Activated T-helper 9 cell treated with anti-CD3 and anti-CD28 coated beads, Interleukin-2, amount 50 U/mL, for 16 hours (primary cell): ENCODE data around the gene CHAC2.
"Not testable (repeated sequence)": the region's sequence is repeated elsewhere in the genome, so short reads cannot be mapped to it uniquely, and the experiment has no call there.

Experiments used
- DNase-seq: peaks from one replicate; pipeline ENCODE4 v3.0.0-alpha.2; 2020; ENCODE audit warnings: low read depth

The CHAC2 gene

GRCh38 chr2:53778536-53779162 lies 11.0 kb downstream of the CHAC2 start:
- no peak for DNase-seq

GRCh38 chr2:53780056-53780455 lies 12.5 kb downstream of the CHAC2 start:
- DNase-seq, result no peak

GRCh38 chr2:53782676-53783075 lies 15.1 kb downstream of the CHAC2 start:
- no peak for DNase-seq

GRCh38 chr2:53784436-53784835 lies 16.8 kb downstream of the CHAC2 start:
- DNase-seq, result no peak

- DNase-seq, result no peak
Observed at GRCh38 chr2:53785366-53785765, 17.8 kb downstream of the CHAC2 start.

- DNase-seq, result no peak
Observed at GRCh38 chr2:53786352-53786704, 18.7 kb downstream of the CHAC2 start.

- peak; percentile 77 for DNase-seq
Observed at GRCh38 chr2:53786705-53787613, 19.4 kb downstream of the CHAC2 start, which contains the start of the genes ASB3 and ERLEC1. ASB3 (minus strand) TSS chr2:53786953; CDS start chr2:53765572, 21,381 bp downstream. ERLEC1 (plus strand) TSS chr2:53787044; CDS start chr2:53787211, 167 bp downstream.

- no peak for DNase-seq
Observed at GRCh38 chr2:53787614-53788289, 20.1 kb downstream of the CHAC2 start.

- DNase-seq, result no peak
Observed at GRCh38 chr2:53793261-53793660, 25.7 kb downstream of the CHAC2 start.

GRCh38 chr2:53793821-53794220 lies 26.2 kb downstream of the CHAC2 start:
- DNase-seq, result no peak

GRCh38 chr2:53801547-53801946 lies 33.9 kb downstream of the CHAC2 start:
- no peak for DNase-seq

GRCh38 chr2:53802617-53803151 lies 35.1 kb downstream of the CHAC2 start:
- no peak for DNase-seq

- DNase-seq, result no peak
Observed at GRCh38 chr2:53811601-53812000, 44.0 kb downstream of the CHAC2 start.

- DNase-seq, result no peak
Observed at GRCh38 chr2:53813151-53813550, 45.5 kb downstream of the CHAC2 start.

- no peak for DNase-seq
Observed at GRCh38 chr2:53818854-53819435, 51.3 kb downstream of the CHAC2 start.

- no peak for DNase-seq
Observed at GRCh38 chr2:53819634-53820033, 52.0 kb downstream of the CHAC2 start.

GRCh38 chr2:53820048-53820447 lies 52.4 kb downstream of the CHAC2 start:
- no peak for DNase-seq

GRCh38 chr2:53820711-53821110 lies 53.1 kb downstream of the CHAC2 start:
- no peak for DNase-seq

- no peak for DNase-seq
Observed at GRCh38 chr2:53821810-53822209, 54.2 kb downstream of the CHAC2 start.

GRCh38 chr2:53823639-53824038 lies 56.0 kb downstream of the CHAC2 start:
- not testable (repeated sequence) for DNase-seq
